Measurements from ENCODE around the gene ALOX12B.

GRCh38 chr17:8032442-8032841, 55.1 kb downstream of the ALOX12B start:
- TF ChIP-seq POLR2A (IDR thresholded peaks at IDR 0.05; ENCODE audit: low read depth, low read length) (no peak), CTCF (IDR thresholded peaks at IDR 0.05; ENCODE audit: extremely low read depth in 1 of 2, insufficient read depth in 1 of 2, low read depth in 1 of 2, low read length in 2 of 2) (no peak), EZH2 (IDR thresholded peaks at IDR 0.05; ENCODE audit: borderline replicate concordance, low read depth, low read length, severe bottlenecking) (no peak)
